Measurements from ENCODE around the gene RPTOR. TPM values are rescaled to one million over a fixed set of nuclear protein-coding genes. Genes with fewer than 3 reads are reported as not detected.

Gene RPTOR
- total RNA-seq, 1 experiment from 2014 or later: 66.7 TPM

DNA sequence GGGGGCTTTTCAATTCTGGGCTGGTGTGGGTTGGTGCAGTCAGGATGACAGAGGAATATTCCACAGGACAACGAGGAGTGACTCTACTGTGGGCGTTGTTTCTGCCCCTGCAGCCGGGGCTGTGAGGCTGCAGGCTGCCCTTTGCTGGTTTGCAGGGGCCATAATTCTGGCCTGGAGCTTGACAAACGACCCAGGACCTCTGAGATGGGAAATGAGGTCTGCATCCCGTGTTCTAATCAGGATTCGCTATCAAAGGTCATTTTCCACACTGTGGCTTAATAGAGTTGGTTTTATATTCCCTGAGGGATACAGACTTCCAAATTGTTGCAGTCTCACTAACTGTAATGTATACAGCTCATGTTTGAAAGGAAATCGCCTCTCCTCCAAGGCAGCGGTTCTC is 180.9 kb downstream of the RPTOR start:
- CTCF ChIA-PET: no interaction called here
- Histone ChIP-seq H3K36me3 (ENCODE audit: control insufficient read depth, insufficient read depth, low read length) (no peaks in the 10 kb centered on the region), H3K4me1 (no peaks in the 10 kb centered on the region), H3K9me3 (no peaks in the 10 kb centered on the region), H3K27me3 (replicated peaks; ENCODE audit: control insufficient read depth, insufficient read depth, low read length) (no peaks in the 10 kb centered on the region), H3K4me3 (ENCODE audit: low read depth, low read length) (no peak overlapping the region)
- H3K9me3 Mint-ChIP-seq (ENCODE audit: unreplicated experiment): no peaks in the 10 kb centered on the region
- BruUV-seq (replicated peaks): no TSS peak
- no peak overlapping the region for H3K4me3 Mint-ChIP-seq (ENCODE audit: unreplicated experiment)
- H3K4me1 Mint-ChIP-seq (ENCODE audit: low read depth, unreplicated experiment): no peaks in the 10 kb centered on the region
- POLR2A ChIA-PET: no interaction called here
- TF ChIP-seq, protein P1, sequence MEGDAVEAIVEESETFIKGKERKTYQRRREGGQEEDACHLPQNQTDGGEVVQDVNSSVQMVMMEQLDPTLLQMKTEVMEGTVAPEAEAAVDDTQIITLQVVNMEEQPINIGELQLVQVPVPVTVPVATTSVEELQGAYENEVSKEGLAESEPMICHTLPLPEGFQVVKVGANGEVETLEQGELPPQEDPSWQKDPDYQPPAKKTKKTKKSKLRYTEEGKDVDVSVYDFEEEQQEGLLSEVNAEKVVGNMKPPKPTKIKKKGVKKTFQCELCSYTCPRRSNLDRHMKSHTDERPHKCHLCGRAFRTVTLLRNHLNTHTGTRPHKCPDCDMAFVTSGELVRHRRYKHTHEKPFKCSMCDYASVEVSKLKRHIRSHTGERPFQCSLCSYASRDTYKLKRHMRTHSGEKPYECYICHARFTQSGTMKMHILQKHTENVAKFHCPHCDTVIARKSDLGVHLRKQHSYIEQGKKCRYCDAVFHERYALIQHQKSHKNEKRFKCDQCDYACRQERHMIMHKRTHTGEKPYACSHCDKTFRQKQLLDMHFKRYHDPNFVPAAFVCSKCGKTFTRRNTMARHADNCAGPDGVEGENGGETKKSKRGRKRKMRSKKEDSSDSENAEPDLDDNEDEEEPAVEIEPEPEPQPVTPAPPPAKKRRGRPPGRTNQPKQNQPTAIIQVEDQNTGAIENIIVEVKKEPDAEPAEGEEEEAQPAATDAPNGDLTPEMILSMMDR (IDR thresholded peaks at IDR 0.05; ENCODE audit: insufficient read depth in 1 of 2, low read depth in 1 of 2, low read length in 1 of 2, severe bottlenecking in 1 of 2, unreplicated experiment in 1 of 2): no peak
- H3K36me3 Mint-ChIP-seq (ENCODE audit: insufficient read depth, unreplicated experiment): peaks cover 27% of the 10 kb centered on the region
- intact Hi-C loops (cut with micrococcal nuclease; ENCODE audit: unreplicated experiment): no loop called here
- no peak for DNase-seq
- H3K27me3 Mint-ChIP-seq (ENCODE audit: insufficient read depth, unreplicated experiment): no peaks in the 10 kb centered on the region
- no peak overlapping the region for H3K27ac Mint-ChIP-seq (ENCODE audit: unreplicated experiment)

DNA sequence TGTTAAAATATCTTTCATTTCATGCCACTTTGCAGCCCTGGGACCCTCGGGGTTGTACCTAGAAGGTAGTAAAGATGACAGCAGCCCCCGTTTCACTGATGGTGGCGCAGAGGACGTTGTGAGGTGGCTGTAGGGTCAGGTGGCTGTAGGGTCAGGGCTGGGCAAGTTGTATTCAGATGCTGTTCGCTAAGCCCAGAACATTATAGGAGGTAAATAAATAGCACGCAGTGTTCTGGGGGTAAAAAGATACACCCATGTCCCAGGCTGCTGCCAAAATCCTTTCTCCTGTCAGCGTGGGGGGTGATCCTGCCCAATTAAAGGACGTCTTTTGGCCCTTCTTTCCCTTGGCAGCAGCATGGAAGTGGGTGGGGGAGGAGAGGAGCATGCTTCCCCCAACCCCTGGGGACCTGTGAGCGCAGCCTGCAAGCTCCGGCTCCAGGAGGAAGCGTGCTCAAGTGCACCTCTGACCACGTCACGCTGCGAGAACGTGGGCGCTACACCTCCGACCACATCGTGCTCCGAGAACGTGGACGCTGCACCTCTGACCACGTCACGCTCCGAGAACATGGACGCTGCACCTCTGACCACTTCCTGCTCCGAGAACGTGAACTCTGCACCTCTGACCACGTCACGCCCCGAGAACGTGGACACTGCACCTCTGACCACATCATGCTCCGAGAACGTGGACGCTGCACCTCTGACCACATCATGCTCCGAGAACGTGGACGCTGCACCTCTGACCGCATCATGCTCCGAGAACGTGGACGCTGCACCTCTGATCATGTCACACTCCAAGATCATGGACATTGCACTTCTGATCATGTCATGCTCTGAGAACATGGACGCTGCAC is 182.1 kb downstream of the RPTOR start:
- H3K27me3 Mint-ChIP-seq (ENCODE audit: insufficient read depth, unreplicated experiment): no peaks in the 10 kb centered on the region
- Histone ChIP-seq H3K9me3 (no peaks in the 10 kb centered on the region), H3K4me3 (ENCODE audit: low read depth, low read length) (no peak overlapping the region), H3K4me1 (no peaks in the 10 kb centered on the region), H3K27me3 (replicated peaks; ENCODE audit: control insufficient read depth, insufficient read depth, low read length) (no peaks in the 10 kb centered on the region), H3K36me3 (ENCODE audit: control insufficient read depth, insufficient read depth, low read length) (no peaks in the 10 kb centered on the region)
- POLR2A ChIA-PET: no interaction called here
- intact Hi-C loops (cut with micrococcal nuclease; ENCODE audit: unreplicated experiment): no loop called here
- no TSS peak for BruUV-seq (replicated peaks)
- H3K27ac Mint-ChIP-seq (ENCODE audit: unreplicated experiment): no peak overlapping the region
- DNase-seq: no peak
- no peaks in the 10 kb centered on the region for H3K9me3 Mint-ChIP-seq (ENCODE audit: unreplicated experiment)
- H3K36me3 Mint-ChIP-seq (ENCODE audit: insufficient read depth, unreplicated experiment): peaks cover 20% of the 10 kb centered on the region
- H3K4me1 Mint-ChIP-seq (ENCODE audit: low read depth, unreplicated experiment): no peaks in the 10 kb centered on the region
- CTCF ChIA-PET: no interaction called here
- no peak overlapping the region for H3K4me3 Mint-ChIP-seq (ENCODE audit: unreplicated experiment)
- TF ChIP-seq, protein P1 (IDR thresholded peaks at IDR 0.05; ENCODE audit: insufficient read depth in 1 of 2, low read depth in 1 of 2, low read length in 1 of 2, severe bottlenecking in 1 of 2, unreplicated experiment in 1 of 2): no peak

DNA sequence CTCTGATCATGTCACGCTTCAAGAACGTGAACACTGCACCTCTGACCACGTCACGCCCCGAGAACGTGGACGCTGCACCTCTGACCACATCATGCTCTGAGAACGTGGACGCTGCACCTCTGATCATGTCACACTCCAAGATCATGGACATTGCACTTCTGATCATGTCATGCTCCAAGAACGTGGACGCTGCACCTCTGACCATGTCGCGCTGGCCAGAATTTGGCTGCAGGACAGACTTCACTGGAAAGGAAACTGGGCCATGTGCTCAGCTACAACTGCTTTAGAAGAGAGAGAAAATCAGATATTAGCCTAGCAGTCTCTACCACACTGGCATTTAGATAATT is 182.7 kb downstream of the RPTOR start:
- no peak overlapping the region for H3K27ac Mint-ChIP-seq (ENCODE audit: unreplicated experiment)
- ChIA-PET POLR2A (no interaction called here), CTCF (no interaction called here)
- no peaks in the 10 kb centered on the region for H3K4me1 Mint-ChIP-seq (ENCODE audit: low read depth, unreplicated experiment)
- intact Hi-C loops (cut with micrococcal nuclease; ENCODE audit: unreplicated experiment): no loop called here
- DNase-seq: no peak
- TF ChIP-seq, protein P1 (IDR thresholded peaks at IDR 0.05; ENCODE audit: insufficient read depth in 1 of 2, low read depth in 1 of 2, low read length in 1 of 2, severe bottlenecking in 1 of 2, unreplicated experiment in 1 of 2): no peak
- peaks cover 20% of the 10 kb centered on the region for H3K36me3 Mint-ChIP-seq (ENCODE audit: insufficient read depth, unreplicated experiment)
- no peaks in the 10 kb centered on the region for H3K9me3 ChIP-seq
- H3K4me3 ChIP-seq (ENCODE audit: low read depth, low read length): no peak overlapping the region
- H3K36me3 ChIP-seq (ENCODE audit: control insufficient read depth, insufficient read depth, low read length): no peaks in the 10 kb centered on the region
- no peaks in the 10 kb centered on the region for H3K27me3 Mint-ChIP-seq (ENCODE audit: insufficient read depth, unreplicated experiment)
- H3K4me1 ChIP-seq: no peaks in the 10 kb centered on the region
- H3K4me3 Mint-ChIP-seq (ENCODE audit: unreplicated experiment): no peak overlapping the region
- BruUV-seq (replicated peaks): no TSS peak
- H3K27me3 ChIP-seq (replicated peaks; ENCODE audit: control insufficient read depth, insufficient read depth, low read length): no peaks in the 10 kb centered on the region
- no peaks in the 10 kb centered on the region for H3K9me3 Mint-ChIP-seq (ENCODE audit: unreplicated experiment)
